CD4-positive, CD25-positive, alpha-beta regulatory T cell (primary cell): Measurements from ENCODE around the gene KIF17. TPM values are rescaled to one million over a fixed set of nuclear protein-coding genes. Genes with fewer than 3 reads are reported as not detected.

Experiments used
- ATAC-seq, 2 donors: fragments of 150-1000 bp; cut with Tn5 transposase; one replicate each; pipeline ENCODE4 v1.10.0; 2021; ENCODE audit warnings: low read depth in 2 of 2, moderate number of reproducible peaks in 2 of 2, moderate library complexity in 1 of 2
- DNase-seq, 3 donors: peaks; one replicate each; pipeline versions ENCODE4 v3.0.0 to v3.0.0-alpha.2; 2012 to 2022; ENCODE audit warnings: mixed read lengths in 1 of 3
- H3K27ac ChIP-seq: one replicate; pipeline ENCODE4 v1.7.0; 2013; ENCODE audit warnings: mild to moderate bottlenecking, low read length; ENCODE audit not compliant: insufficient read depth, poor library complexity, severe bottlenecking
- H3K27me3 ChIP-seq: one replicate; pipeline ENCODE4 v1.7.0; 2013; ENCODE audit warnings: low read length; ENCODE audit not compliant: control insufficient read depth, insufficient read depth
- H3K36me3 ChIP-seq: one replicate; pipeline ENCODE4 v1.7.0; 2013; ENCODE audit warnings: mild to moderate bottlenecking, low read length, moderate library complexity; ENCODE audit not compliant: control insufficient read depth, insufficient read depth
- H3K4me1 ChIP-seq: 2 replicates; pipeline ENCODE4 v1.7.0; 2013; ENCODE audit warnings: mild to moderate bottlenecking, low read length; ENCODE audit not compliant: insufficient read depth, control insufficient read depth, poor library complexity, severe bottlenecking
- H3K4me3 ChIP-seq: one replicate; pipeline ENCODE4 v1.7.0; 2013; ENCODE audit warnings: low read depth, mild to moderate bottlenecking, low read length, moderate library complexity
- H3K9me3 ChIP-seq, 2 experiments: 1 replicate in 1 of 2; 2 replicates in 1 of 2; pipeline ENCODE4 v1.7.0; 2013; ENCODE audit warnings: low read length in 2 of 2, mild to moderate bottlenecking in 1 of 2, moderate library complexity in 1 of 2; ENCODE audit not compliant: control insufficient read depth in 2 of 2
- H3K27ac Mint-ChIP-seq, 3 donors: one replicate each; pipeline ENCODE4 v1.8.0; 2020 to 2022; ENCODE audit warnings: mild to moderate bottlenecking in 3 of 3, mixed read lengths in 3 of 3, moderate library complexity in 2 of 3
- H3K27me3 Mint-ChIP-seq: one replicate; pipeline ENCODE4 v1.8.0; 2022; ENCODE audit warnings: mild to moderate bottlenecking, mixed read lengths
- H3K36me3 Mint-ChIP-seq: one replicate; pipeline ENCODE4 v1.8.0; 2020; ENCODE audit warnings: mixed read lengths
- H3K4me1 Mint-ChIP-seq, 4 donors: one replicate each; pipeline ENCODE4 v1.8.0; 2020 to 2022; ENCODE audit warnings: mixed read lengths in 4 of 4, mild to moderate bottlenecking in 1 of 4
- H3K4me3 Mint-ChIP-seq, 4 donors: one replicate each; pipeline ENCODE4 v1.8.0; 2020 to 2022; ENCODE audit warnings: mild to moderate bottlenecking in 4 of 4, mixed read lengths in 4 of 4, moderate library complexity in 3 of 4
- H3K9me3 Mint-ChIP-seq, 7 donors: one replicate each; pipeline ENCODE4 v1.8.0; 2020 to 2022; ENCODE audit warnings: mixed read lengths in 7 of 7, mild to moderate bottlenecking in 3 of 7, moderate library complexity in 2 of 7
- polyA plus RNA-seq, 4 donors: library from polyadenylated mRNA; unstranded; fragments of 300-500 nt; fragmentation: Illumina TruSeq; gene quantifications; one replicate each; pipeline ENCODE4 v1.2.3, GENCODE V29; 2021
- total RNA-seq: library from RNA; stranded (reverse); gene quantifications from one replicate; pipeline ENCODE4 v1.2.3, GENCODE V29; 2022

Gene KIF17
- total and polyA plus RNA-seq, 5 donors from 2014 or later, result not detected

DNA sequence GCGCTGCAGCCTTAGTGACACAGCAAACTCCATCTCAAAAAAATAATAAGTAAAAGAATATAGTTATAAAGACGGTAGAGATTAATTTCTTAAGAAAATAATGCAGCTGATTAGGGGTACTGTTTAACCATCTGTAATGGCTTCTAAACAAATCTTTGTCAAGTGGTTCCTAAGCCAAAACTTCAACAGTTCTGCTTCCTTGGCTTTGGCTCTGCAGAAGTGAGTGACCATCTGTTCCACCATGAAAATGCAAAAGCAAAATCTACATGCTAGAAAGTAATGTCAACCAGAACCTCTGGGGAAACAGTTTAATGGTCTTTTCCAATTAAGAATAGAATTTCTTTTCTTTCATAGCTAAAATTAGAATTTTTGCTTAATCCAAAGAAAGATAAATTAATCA is 23.0 kb upstream of the KIF17 start:
- Mint-ChIP-seq H3K27me3 (no peaks in the 10 kb centered on the region), H3K4me3 (no peak overlapping the region), H3K36me3 (peaks cover 35% of the 10 kb centered on the region), H3K4me1 (peaks cover 0 to 4% (median 2%) of the 10 kb centered on the region in 4 donors), H3K27ac (no peak overlapping the region), H3K9me3 (no peaks in the 10 kb centered on the region)
- H3K4me3 ChIP-seq, result no peak overlapping the region
- H3K4me1 ChIP-seq, result no peaks in the 10 kb centered on the region
- H3K27me3 ChIP-seq, result no peaks in the 10 kb centered on the region
- H3K9me3 ChIP-seq, result no peaks in the 10 kb centered on the region
- no peak for DNase-seq
- H3K36me3 ChIP-seq, result peaks cover 63% of the 10 kb centered on the region
- ATAC-seq, result no peak
- H3K27ac ChIP-seq, result no peak overlapping the region

DNA sequence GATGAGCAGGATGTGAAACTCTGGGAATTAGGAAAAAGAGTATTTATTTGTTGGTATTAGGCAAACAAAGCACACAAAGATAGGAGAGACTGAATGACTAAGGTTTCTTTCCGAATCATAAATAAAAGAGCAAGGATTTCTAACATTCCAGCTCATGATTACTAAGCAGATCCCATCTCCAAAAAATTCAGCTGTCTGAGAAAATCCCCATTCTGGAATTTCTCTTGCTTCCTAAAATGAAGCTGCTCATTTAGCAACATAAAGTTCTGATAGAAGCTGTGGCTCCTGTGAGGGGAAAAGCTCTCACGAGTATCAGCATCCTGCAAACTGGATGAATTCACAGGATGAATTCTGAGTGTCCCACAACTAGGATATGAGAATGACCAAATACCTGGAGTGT is 21.4 kb upstream of the KIF17 start:
- no peak for DNase-seq
- H3K4me1 Mint-ChIP-seq, result peaks cover 0 to 4% (median 2%) of the 10 kb centered on the region in 4 donors
- no peaks in the 10 kb centered on the region for H3K27me3 ChIP-seq
- H3K4me3 Mint-ChIP-seq, result no peak overlapping the region
- no peaks in the 10 kb centered on the region for H3K9me3 ChIP-seq
- no peak overlapping the region for H3K27ac ChIP-seq
- ATAC-seq, result no peak
- H3K36me3 ChIP-seq, result peaks cover 47% of the 10 kb centered on the region
- H3K27ac Mint-ChIP-seq, result no peak overlapping the region
- no peak overlapping the region for H3K4me3 ChIP-seq
- no peaks in the 10 kb centered on the region for H3K9me3 Mint-ChIP-seq
- H3K36me3 Mint-ChIP-seq, result peaks cover 22% of the 10 kb centered on the region
- H3K27me3 Mint-ChIP-seq, result no peaks in the 10 kb centered on the region
- H3K4me1 ChIP-seq, result no peaks in the 10 kb centered on the region

DNA sequence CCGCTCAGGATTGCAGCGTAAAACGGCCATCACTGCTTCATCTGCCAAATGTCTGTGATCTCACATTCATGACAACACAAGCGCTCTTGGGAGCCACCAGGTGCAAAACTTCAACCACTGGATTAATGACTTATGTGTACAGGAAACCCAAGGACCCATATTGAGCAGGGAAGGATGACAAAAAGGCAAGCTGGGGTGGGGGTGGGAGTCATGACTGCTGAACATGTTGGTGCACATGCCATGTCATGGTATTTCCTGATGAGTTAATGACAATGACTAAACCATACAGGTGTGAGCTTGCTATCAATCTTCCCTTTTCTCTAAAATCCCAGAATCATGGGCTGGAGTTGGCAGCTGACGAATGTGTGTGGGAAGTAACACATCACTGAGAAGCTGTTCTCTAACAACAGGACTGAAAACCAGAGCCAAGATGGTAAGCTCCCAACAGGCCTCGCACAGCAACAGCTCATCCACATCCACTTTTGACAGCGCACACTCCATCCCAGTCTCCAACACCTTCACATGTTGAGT is 17.8 kb upstream of the KIF17 start:
- Histone ChIP-seq H3K27ac (no peak overlapping the region), H3K9me3 (no peaks in the 10 kb centered on the region), H3K36me3 (peaks cover 16% of the 10 kb centered on the region), H3K4me1 (peaks cover 29% of the 10 kb centered on the region), H3K27me3 (no peaks in the 10 kb centered on the region), H3K4me3 (no peak overlapping the region)
- Mint-ChIP-seq H3K27ac (peak overlapping the region in 1 of 3 donors; percentile 2), H3K4me1 (peaks cover 4 to 16% (median 5%) of the 10 kb centered on the region in 4 donors), H3K36me3 (peaks cover 9% of the 10 kb centered on the region), H3K27me3 (peaks cover 12% of the 10 kb centered on the region), H3K9me3 (peaks cover 0 to 2% (median 0%) of the 10 kb centered on the region in 7 donors), H3K4me3 (no peak overlapping the region)
- ATAC-seq (no peak), DNase-seq (no peak)

DNA sequence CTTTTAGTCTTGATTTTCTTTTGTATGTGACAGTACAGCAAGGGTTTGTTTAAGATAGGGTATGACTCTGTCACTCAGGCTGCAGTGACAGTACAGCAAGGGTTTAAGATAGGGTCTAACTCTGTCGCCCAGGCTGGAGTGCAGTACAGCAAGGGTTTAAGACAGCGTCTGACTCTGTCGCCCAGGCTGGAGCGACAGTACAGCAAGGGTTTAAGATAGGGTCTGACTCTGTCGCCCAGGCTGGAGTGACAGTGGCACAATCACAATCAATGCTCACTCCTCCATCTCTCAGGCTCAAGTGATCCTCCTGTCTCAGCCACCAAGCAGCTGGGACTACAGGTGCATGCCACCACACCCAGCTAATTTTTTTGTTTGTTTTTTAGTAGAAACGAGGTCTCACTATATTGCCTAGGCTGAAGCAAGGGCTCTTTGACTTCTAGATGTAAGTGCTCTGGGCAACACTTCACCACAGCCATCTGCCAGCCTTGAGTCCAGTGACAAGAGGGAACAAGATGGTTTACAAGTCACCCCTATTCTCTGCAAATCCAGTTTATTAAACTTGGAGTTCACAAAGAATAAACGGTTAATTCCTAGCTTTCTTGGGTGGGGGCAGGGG is 15.7 kb upstream of the KIF17 start:
- peaks cover 0 to 2% (median 0%) of the 10 kb centered on the region in 7 donors for H3K9me3 Mint-ChIP-seq
- ATAC-seq, result no peak
- H3K27me3 ChIP-seq, result no peaks in the 10 kb centered on the region
- peak overlapping the region; percentile 67 for H3K4me3 ChIP-seq
- H3K4me1 ChIP-seq, result peaks cover 33% of the 10 kb centered on the region
- peak overlapping the region; percentile 84 to 90 (median 88) for H3K4me3 Mint-ChIP-seq
- no peaks in the 10 kb centered on the region for H3K9me3 ChIP-seq
- peaks cover 4% of the 10 kb centered on the region for H3K36me3 ChIP-seq
- peaks cover 26% of the 10 kb centered on the region for H3K27me3 Mint-ChIP-seq
- peaks cover 9% of the 10 kb centered on the region for H3K36me3 Mint-ChIP-seq
- H3K27ac Mint-ChIP-seq, result peak overlapping the region; percentile 48 to 82 (median 73)
- H3K4me1 Mint-ChIP-seq, result peaks cover 0 to 21% (median 9%) of the 10 kb centered on the region in 4 donors
- no peak overlapping the region for H3K27ac ChIP-seq
- DNase-seq, result no peak

DNA sequence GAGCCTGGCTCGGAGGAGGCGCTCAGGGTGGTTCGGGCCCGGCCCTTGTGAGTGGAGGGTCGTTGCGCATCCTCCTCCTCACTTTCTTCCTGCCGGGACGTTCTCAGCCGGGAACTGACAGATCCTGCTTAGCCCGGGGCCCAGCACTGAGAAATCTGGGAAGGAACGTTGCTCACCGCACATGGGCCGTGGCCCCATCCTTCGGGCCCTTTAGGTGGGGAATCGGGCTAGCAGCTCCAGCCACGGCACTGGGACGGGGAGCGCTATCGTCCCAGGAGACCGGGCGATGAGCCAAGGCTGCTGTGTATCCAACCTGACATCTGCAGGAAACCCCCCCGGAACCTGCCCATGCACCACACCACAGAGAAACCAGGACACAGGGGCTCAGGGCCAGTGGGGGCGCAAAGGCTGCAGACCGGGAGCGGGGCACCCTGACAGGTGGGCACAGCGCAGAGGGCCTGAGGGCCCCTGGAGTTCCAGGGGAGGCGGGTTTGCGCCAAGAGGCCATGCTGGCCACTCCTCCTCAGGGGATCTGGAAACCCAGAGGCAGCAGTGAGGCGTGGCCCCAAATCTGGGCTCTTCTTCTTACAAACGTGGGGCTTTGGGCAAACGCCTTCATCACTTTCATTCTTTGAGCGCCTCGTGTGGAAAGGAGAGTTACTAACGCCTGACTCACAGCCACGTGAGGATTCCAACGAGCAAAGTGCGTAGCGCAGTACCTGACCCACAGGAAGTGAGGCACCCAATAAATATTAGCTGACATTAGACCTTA is 15.0 kb upstream of the KIF17 start, which contains the start of gene SH2D5:
TSS of gene SH2D5 (minus strand) at position 116 of the 772 bp plus-strand sequence. CDS start 4,659 bp downstream, outside the sequence.
- peak; percentile 81 to 84 for ATAC-seq
- Histone ChIP-seq H3K9me3 (no peaks in the 10 kb centered on the region), H3K4me1 (peaks cover 33% of the 10 kb centered on the region), H3K27ac (no peak within 1 kb of the TSS), H3K36me3 (peaks cover 4% of the 10 kb centered on the region), H3K27me3 (no peaks in the 10 kb centered on the region), H3K4me3 (peak within 1 kb of the TSS; percentile 67)
- Mint-ChIP-seq H3K4me1 (peaks cover 0 to 25% (median 9%) of the 10 kb centered on the region in 4 donors), H3K9me3 (peaks cover 0 to 2% (median 0%) of the 10 kb centered on the region in 7 donors), H3K36me3 (peaks cover 9% of the 10 kb centered on the region), H3K27me3 (peaks cover 31% of the 10 kb centered on the region), H3K4me3 (peak within 1 kb of the TSS; percentile 86 to 90 (median 88)), H3K27ac (peak within 1 kb of the TSS; percentile 48 to 82 (median 73))
- DNase-seq, result peak; percentile 66 to 89 (median 70)

DNA sequence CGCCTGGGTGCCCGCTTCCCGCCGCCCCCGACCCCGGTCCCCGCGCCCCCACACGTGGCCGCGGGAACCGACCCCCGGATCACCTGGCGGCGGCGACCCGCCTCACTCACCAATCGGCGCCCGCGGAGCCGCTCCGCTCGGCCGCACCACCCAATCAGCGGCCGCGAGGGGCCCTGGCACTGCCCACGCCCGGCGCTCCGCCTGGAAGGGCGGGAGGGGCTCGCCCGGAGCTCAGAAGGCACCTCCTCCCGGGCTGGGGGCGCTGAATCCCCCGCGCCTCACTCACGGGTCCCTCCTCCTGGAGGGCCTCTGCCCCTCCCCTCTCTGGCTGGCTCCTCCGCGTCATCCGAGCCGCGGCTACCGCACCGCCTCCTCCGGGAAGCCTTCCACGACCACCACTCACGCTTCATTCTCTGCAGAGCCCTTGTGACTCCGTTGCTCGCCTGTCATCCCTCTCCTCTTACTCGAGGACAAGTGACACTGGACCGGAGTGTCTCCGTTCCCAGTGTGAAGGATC is 14.3 kb upstream of the KIF17 start:
- H3K27me3 ChIP-seq, result no peaks in the 10 kb centered on the region
- no peak overlapping the region for H3K27ac ChIP-seq
- Mint-ChIP-seq H3K9me3 (peaks cover 0 to 2% (median 0%) of the 10 kb centered on the region in 7 donors), H3K27me3 (peaks cover 31% of the 10 kb centered on the region), H3K4me1 (peaks cover 0 to 25% (median 9%) of the 10 kb centered on the region in 4 donors), H3K36me3 (peaks cover 4% of the 10 kb centered on the region), H3K4me3 (peak overlapping the region; percentile 84 to 90 (median 88)), H3K27ac (peak overlapping the region in 1 of 3 donors; percentile 82)
- H3K4me1 ChIP-seq, result peaks cover 33% of the 10 kb centered on the region
- no peaks in the 10 kb centered on the region for H3K36me3 ChIP-seq
- peak overlapping the region; percentile 67 for H3K4me3 ChIP-seq
- no peaks in the 10 kb centered on the region for H3K9me3 ChIP-seq
- peak; percentile 40 to 49 for ATAC-seq
- DNase-seq, result peak; percentile 33 to 49 (median 45)

DNA sequence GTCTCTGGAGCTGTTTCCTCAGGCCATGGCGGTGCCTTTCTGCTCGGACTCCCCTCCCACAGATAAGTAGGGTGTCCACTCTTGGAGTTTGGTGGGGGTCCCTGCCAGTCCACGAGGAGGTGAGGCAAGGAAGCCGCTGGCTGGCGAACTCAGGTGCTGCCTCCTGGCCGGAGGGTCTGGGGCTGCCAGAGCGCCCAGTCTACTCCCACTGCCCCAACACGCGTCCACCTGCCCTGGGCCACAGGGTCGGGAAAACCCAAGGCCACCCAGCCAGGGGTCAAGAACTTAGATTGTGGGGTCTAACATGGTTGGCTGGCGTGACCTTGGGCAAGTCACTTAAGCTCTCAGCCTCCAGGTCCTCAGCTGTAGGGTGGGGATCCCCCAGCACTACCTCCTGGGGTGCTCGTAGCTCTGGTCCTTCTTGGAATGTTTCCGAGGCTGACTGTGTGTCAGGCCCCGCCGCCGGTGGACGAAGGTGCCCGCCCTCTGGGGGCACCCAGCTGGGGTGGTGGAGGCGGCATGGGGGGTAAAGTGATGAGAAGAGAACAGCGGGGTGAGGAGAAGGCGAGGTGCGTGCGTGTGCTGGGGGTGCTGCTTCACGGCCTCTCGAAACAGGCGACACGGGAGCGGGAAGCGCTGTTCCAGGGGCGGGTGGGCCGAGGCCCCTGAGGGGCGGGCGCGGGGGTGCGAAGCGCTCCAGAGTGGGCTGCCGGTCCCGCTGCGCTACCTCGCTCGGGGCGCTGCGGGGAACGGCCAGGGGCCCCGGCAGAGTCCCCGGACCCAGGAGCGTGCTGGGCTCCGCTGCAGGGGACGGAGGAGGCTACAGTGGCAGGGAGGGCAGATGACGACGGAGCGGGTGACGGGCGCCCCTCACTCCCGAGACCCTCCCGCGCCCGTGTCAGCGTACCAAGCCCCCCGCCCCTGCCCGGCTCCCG is 13.5 kb upstream of the KIF17 start:
- H3K4me1 ChIP-seq, result peaks cover 33% of the 10 kb centered on the region
- Mint-ChIP-seq H3K27me3 (peaks cover 34% of the 10 kb centered on the region), H3K27ac (peak overlapping the region in 1 of 3 donors; percentile 26), H3K4me1 (peaks cover 0 to 25% (median 8%) of the 10 kb centered on the region in 4 donors), H3K36me3 (no peaks in the 10 kb centered on the region), H3K4me3 (peak overlapping the region; percentile 66 to 88 (median 83)), H3K9me3 (peaks cover 0 to 2% (median 0%) of the 10 kb centered on the region in 7 donors)
- no peak overlapping the region for H3K27ac ChIP-seq
- no peaks in the 10 kb centered on the region for H3K36me3 ChIP-seq
- no peak for ATAC-seq
- no peaks in the 10 kb centered on the region for H3K9me3 ChIP-seq
- no peaks in the 10 kb centered on the region for H3K27me3 ChIP-seq
- H3K4me3 ChIP-seq, result no peak overlapping the region
- peak in 1 of 3 donors; percentile 12 for DNase-seq
